Endothelial cell of umbilical vein (primary cell): ENCODE measurements around the gene F5.

Experiments used
- EZH2 ChIP-seq: IDR thresholded peaks from 2 replicates; pipeline ENCODE4 v1.6.1; 2012; ENCODE audit warnings: borderline replicate concordance, low read depth, mild to moderate bottlenecking, moderate library complexity, low read length, inconsistent platforms; ENCODE audit not compliant: severe bottlenecking
- MAX ChIP-seq: IDR thresholded peaks from 2 replicates; pipeline ENCODE4 v1.6.1; 2011; ENCODE audit not compliant: insufficient read depth, insufficient read length
- POLR2AphosphoS5 ChIP-seq: IDR thresholded peaks from 2 replicates; pipeline ENCODE4 v1.6.1; 2012; ENCODE audit warnings: low read depth, mild to moderate bottlenecking, control low read depth, low read length, moderate library complexity; ENCODE audit not compliant: insufficient read depth
- TF ChIP-seq, protein P1 (sequence below), 2 donors: IDR thresholded peaks; 1 replicate in 1 of 2; 2 replicates in 1 of 2; pipeline ENCODE4 v1.5.1; 2011; ENCODE audit warnings: low read length in 2 of 2, mild to moderate bottlenecking in 2 of 2, moderate library complexity in 2 of 2, control low read depth in 1 of 2, inconsistent platforms in 1 of 2, low read depth in 1 of 2; ENCODE audit not compliant: insufficient read depth in 1 of 2; ENCODE audit errors: extremely low read depth in 1 of 2

DNA sequence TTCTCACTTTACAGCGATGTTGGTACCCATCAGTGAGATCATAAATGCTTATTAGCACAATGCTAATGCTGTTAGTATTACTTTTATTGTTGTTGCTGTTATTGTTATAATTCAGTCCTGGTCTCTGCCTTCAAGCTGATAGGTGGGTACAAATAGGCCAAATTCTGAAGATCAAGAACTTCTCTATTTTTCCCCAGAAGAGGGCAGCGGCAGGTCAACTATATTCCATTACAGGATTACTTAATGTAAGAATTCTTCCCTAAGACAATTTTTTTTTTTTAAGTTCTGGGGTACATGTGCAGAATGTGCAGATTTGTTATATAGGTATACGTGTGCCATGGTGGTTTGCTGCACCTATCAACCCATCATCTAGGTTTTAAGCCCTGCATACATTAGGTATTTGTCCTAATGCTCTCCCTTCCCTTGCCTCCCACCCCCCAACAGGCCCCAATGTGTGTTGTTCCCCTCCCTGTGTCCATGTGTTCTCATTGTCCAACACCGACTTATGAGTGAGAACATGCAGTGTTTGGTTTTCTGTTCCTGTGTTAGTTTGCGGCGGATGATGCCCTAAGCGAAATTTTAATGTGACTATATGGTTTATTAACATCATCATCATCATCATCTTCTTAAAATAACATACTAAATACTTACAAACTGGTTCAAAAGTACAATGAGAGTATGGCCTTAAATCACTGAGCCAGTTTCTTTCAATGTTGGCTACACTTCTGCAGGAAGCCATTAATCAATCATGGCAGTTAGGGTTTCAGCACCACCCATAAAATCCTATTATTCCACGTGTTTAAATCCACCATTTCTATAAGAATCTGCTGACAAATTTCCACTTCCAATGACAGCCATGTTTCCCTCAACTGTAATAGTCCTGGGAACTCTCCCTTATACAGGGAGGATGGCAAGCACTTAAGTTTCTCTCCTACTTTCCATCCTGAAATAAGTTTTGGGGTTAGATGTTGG is 119.7 kb downstream of the F5 start:
- TF ChIP-seq POLR2AphosphoS5 (no peak), EZH2 (no peak), MAX (no peak)
- TF ChIP-seq, protein P1, sequence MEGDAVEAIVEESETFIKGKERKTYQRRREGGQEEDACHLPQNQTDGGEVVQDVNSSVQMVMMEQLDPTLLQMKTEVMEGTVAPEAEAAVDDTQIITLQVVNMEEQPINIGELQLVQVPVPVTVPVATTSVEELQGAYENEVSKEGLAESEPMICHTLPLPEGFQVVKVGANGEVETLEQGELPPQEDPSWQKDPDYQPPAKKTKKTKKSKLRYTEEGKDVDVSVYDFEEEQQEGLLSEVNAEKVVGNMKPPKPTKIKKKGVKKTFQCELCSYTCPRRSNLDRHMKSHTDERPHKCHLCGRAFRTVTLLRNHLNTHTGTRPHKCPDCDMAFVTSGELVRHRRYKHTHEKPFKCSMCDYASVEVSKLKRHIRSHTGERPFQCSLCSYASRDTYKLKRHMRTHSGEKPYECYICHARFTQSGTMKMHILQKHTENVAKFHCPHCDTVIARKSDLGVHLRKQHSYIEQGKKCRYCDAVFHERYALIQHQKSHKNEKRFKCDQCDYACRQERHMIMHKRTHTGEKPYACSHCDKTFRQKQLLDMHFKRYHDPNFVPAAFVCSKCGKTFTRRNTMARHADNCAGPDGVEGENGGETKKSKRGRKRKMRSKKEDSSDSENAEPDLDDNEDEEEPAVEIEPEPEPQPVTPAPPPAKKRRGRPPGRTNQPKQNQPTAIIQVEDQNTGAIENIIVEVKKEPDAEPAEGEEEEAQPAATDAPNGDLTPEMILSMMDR (IDR thresholded peaks at IDR 0.05; ENCODE audit: extremely low read depth in 1 of 2, insufficient read depth in 1 of 2, low read depth in 1 of 2, low read length in 2 of 2): no peak
